ENCODE data around the gene ZSWIM5. TPM values are rescaled to one million over a fixed set of nuclear protein-coding genes. Genes with fewer than 3 reads are reported as not detected.
"Not testable (repeated sequence)": the region's sequence is repeated elsewhere in the genome, so short reads cannot be mapped to it uniquely, and the experiment has no call there.

ZSWIM5 gene
- total RNA-seq: 10 to 100 TPM in 1 of 2 donors, 1 to 10 TPM in 1; 8.8 to 12.3 TPM
- 9.0 TPM for polyA plus RNA-seq (2013, experiment 1 of 2)
- polyA plus RNA-seq (2013, experiment 2 of 2): 8.4 TPM
- long read RNA-seq, experiment 1, full-length matches to known transcripts: 2 of 7 reads
- long read RNA-seq, experiment 1, partial matches to known transcripts: 0 of 7 reads
- long read RNA-seq, experiment 1, other reads (novel, unspliced or antisense): 5 of 7 reads
- long read RNA-seq, experiment 2, full-length matches to known transcripts: 5 of 46 reads
- long read RNA-seq, experiment 2, partial matches to known transcripts: 16 of 46 reads
- long read RNA-seq, experiment 2, other reads (novel, unspliced or antisense): 25 of 46 reads
- long read RNA-seq, experiment 3, full-length matches to known transcripts: 2 of 11 reads
- long read RNA-seq, experiment 3, partial matches to known transcripts: 5 of 11 reads
- long read RNA-seq, experiment 3, other reads (novel, unspliced or antisense): 4 of 11 reads
- long read RNA-seq, experiment 4, partial matches to known transcripts: 0 of 4 reads
- long read RNA-seq, experiment 4, other reads (novel, unspliced or antisense): 4 of 4 reads

GRCh38 chr1:45205910-45206721 is at the start of gene ZSWIM5:
Gene ZSWIM5 (minus strand): TSS chr1:45206605. CDS start chr1:45206350, 255 bp downstream.
- peak; percentile 85 for DNase-seq
- no peak for TF ChIP-seq CTCF (conservative IDR thresholded peaks at IDR 0.05)
- peak within 1 kb of the TSS; percentile 91 for H3K27ac Mint-ChIP-seq
- peaks cover 26% of the 10 kb centered on the region for H3K27me3 Mint-ChIP-seq (ENCODE audit: insufficient read depth)
- peaks cover 2% of the 10 kb centered on the region for H3K4me1 ChIP-seq (ENCODE audit: control insufficient read depth, insufficient read depth, low read length)
- peak within 1 kb of the TSS; percentile 93 for H3K4me3 ChIP-seq (ENCODE audit: low read length)
- H3K36me3 ChIP-seq (ENCODE audit: control insufficient read depth, insufficient read depth, low read length): no peaks in the 10 kb centered on the region
- peaks cover 26% of the 10 kb centered on the region for H3K4me1 Mint-ChIP-seq
- H3K27me3 ChIP-seq (ENCODE audit: control insufficient read depth, insufficient read depth, low read length, poor library complexity, severe bottlenecking): no peaks in the 10 kb centered on the region
- no peaks in the 10 kb centered on the region for H3K36me3 Mint-ChIP-seq (ENCODE audit: low read depth)
- 0% methylated on average over 36 to 118 of the region's 118 CpGs for WGBS, 2 experiments (ENCODE audit: insufficient coverage in 1 of 2, insufficient read length in 1 of 2)
- H3K4me3 Mint-ChIP-seq: peak within 1 kb of the TSS; percentile 70
- peak within 1 kb of the TSS; percentile 69 for H3K27ac ChIP-seq (ENCODE audit: low read depth, low read length)
- H3K9me3 Mint-ChIP-seq: no peaks in the 10 kb centered on the region
- H3K9me3 ChIP-seq (ENCODE audit: control insufficient read depth, low read length): no peaks in the 10 kb centered on the region
- peak within 1 kb of the TSS; percentile 60 for H3K9ac ChIP-seq (ENCODE audit: extremely low read depth, low read length, poor library complexity, severe bottlenecking)

DNA sequence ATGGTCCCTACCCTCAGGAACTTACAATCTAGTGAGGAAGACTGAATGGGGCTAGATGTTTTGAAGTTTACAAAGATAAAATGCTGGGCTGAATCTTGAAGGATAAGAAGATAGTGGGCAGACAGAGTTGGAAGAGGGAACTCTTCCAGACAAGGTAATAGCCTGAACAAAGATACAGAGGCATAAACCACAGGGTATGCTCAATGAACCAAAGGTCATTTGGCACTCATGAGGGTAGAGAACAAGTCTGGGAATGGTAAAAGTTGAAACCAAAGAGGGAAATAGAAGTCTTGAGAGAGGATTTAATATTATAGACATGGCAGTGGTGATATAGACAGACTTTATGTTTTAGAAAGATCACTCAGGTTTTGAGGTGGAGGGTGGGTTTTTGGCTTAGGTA is 48.1 kb upstream of the ZSWIM5 start:
- Histone ChIP-seq H3K27ac (ENCODE audit: low read depth, low read length) (no peak overlapping the region), H3K9me3 (ENCODE audit: control insufficient read depth, low read length) (peaks cover 25% of the 10 kb centered on the region), H3K4me1 (ENCODE audit: control insufficient read depth, insufficient read depth, low read length) (no peaks in the 10 kb centered on the region), H3K9ac (ENCODE audit: extremely low read depth, low read length, poor library complexity, severe bottlenecking) (no peak overlapping the region), H3K36me3 (ENCODE audit: control insufficient read depth, insufficient read depth, low read length) (no peaks in the 10 kb centered on the region), H3K27me3 (ENCODE audit: control insufficient read depth, insufficient read depth, low read length, poor library complexity, severe bottlenecking) (no peaks in the 10 kb centered on the region), H3K4me3 (ENCODE audit: low read length) (no peak overlapping the region)
- H3K4me3 Mint-ChIP-seq: no peak overlapping the region
- no peak for TF ChIP-seq CTCF (conservative IDR thresholded peaks at IDR 0.05)
- H3K4me1 Mint-ChIP-seq: no peaks in the 10 kb centered on the region
- no peak for DNase-seq
- H3K36me3 Mint-ChIP-seq (ENCODE audit: low read depth): peaks cover 4% of the 10 kb centered on the region
- peaks cover 37% of the 10 kb centered on the region for H3K9me3 Mint-ChIP-seq
- peaks cover 15% of the 10 kb centered on the region for H3K27me3 Mint-ChIP-seq (ENCODE audit: insufficient read depth)
- H3K27ac Mint-ChIP-seq: no peak overlapping the region

- Histone ChIP-seq H3K36me3 (ENCODE audit: control insufficient read depth, insufficient read depth, low read length) (no peaks in the 10 kb centered on the region), H3K27ac (ENCODE audit: low read depth, low read length) (no peak overlapping the region), H3K27me3 (ENCODE audit: control insufficient read depth, insufficient read depth, low read length, poor library complexity, severe bottlenecking) (no peaks in the 10 kb centered on the region), H3K4me1 (ENCODE audit: control insufficient read depth, insufficient read depth, low read length) (no peaks in the 10 kb centered on the region), H3K4me3 (ENCODE audit: low read length) (no peak overlapping the region), H3K9ac (ENCODE audit: extremely low read depth, low read length, poor library complexity, severe bottlenecking) (no peak overlapping the region), H3K9me3 (ENCODE audit: control insufficient read depth, low read length) (no peaks in the 10 kb centered on the region)
- Mint-ChIP-seq H3K27ac (no peak overlapping the region), H3K4me1 (no peaks in the 10 kb centered on the region), H3K9me3 (peaks cover 37% of the 10 kb centered on the region), H3K27me3 (ENCODE audit: insufficient read depth) (peaks cover 15% of the 10 kb centered on the region), H3K4me3 (no peak overlapping the region), H3K36me3 (ENCODE audit: low read depth) (no peaks in the 10 kb centered on the region)
- 0% methylated on average over 1 of the region's 1 CpG; no CpG with 5 or more reads in 1 of the 2 experiments for WGBS, 2 experiments (ENCODE audit: insufficient coverage in 1 of 2, insufficient read length in 1 of 2)
- no peak for TF ChIP-seq CTCF (conservative IDR thresholded peaks at IDR 0.05)
- DNase-seq: no peak
Observed at GRCh38 chr1:45250544-45250943, 44.1 kb upstream of the ZSWIM5 start.

- not testable (repeated sequence) for H3K27me3 ChIP-seq (ENCODE audit: control insufficient read depth, insufficient read depth, low read length, poor library complexity, severe bottlenecking); H3K9ac ChIP-seq (ENCODE audit: extremely low read depth, low read length, poor library complexity, severe bottlenecking); H3K36me3 ChIP-seq (ENCODE audit: control insufficient read depth, insufficient read depth, low read length); H3K27ac Mint-ChIP-seq; H3K27ac ChIP-seq (ENCODE audit: low read depth, low read length); H3K4me1 ChIP-seq (ENCODE audit: control insufficient read depth, insufficient read depth, low read length); H3K27me3 Mint-ChIP-seq (ENCODE audit: insufficient read depth); H3K9me3 ChIP-seq (ENCODE audit: control insufficient read depth, low read length); H3K4me1 Mint-ChIP-seq; DNase-seq; H3K4me3 ChIP-seq (ENCODE audit: low read length); H3K4me3 Mint-ChIP-seq; H3K36me3 Mint-ChIP-seq (ENCODE audit: low read depth)
- peaks cover 32% of the 10 kb centered on the region for H3K9me3 Mint-ChIP-seq
- 96 to 100% methylated on average over 3 to 30 of the region's 30 CpGs for WGBS, 2 experiments (ENCODE audit: insufficient coverage in 1 of 2, insufficient read length in 1 of 2)
Observed at GRCh38 chr1:45248004-45248403, 41.6 kb upstream of the ZSWIM5 start.

Data from endodermal cell (in vitro differentiated cells).